Measurements from ENCODE around the gene NCAM2. TPM values are rescaled to one million over a fixed set of nuclear protein-coding genes. Genes with fewer than 3 reads are reported as not detected.

NCAM2 gene
- polyA plus RNA-seq, 1 experiment: 7.7 TPM

GRCh38 chr21:21213297-21213696 lies 215.1 kb downstream of the NCAM2 start:
- no peak for DNase-seq (ENCODE audit: low read depth, low spot score)

GRCh38 chr21:21216047-21216446 lies 217.8 kb downstream of the NCAM2 start:
- H3K27me3 ChIP-seq (ENCODE audit: control insufficient read depth, insufficient read depth, low read length): no peaks in the 10 kb centered on the region
- ChIA-PET CTCF (interaction anchor here (1.1 to 1.3 kb wide), 2 partner anchors 16 to 212 kb away, joined by 3 to 5 read pairs; no protein-coding TSS in a partner anchor), POLR2A (no interaction called here)
- DNase-seq (ENCODE audit: low read depth, low spot score): no peak
- H3K27ac ChIP-seq (ENCODE audit: low read depth, low read length): no peak overlapping the region
- H3K9me3 ChIP-seq (ENCODE audit: control insufficient read depth, insufficient read depth, low read length): no peaks in the 10 kb centered on the region
- no peak overlapping the region for H3K4me3 ChIP-seq (ENCODE audit: low read depth, low read length)
- TF ChIP-seq CTCF (IDR thresholded peaks at IDR 0.05; ENCODE audit: low read depth, low read length): no peak

More at GRCh38 chr21:21213297-21213696, 215.1 kb downstream of the NCAM2 start:
- H3K27me3 ChIP-seq (ENCODE audit: control insufficient read depth, insufficient read depth, low read length): no peaks in the 10 kb centered on the region
- H3K27ac ChIP-seq (ENCODE audit: low read depth, low read length): no peak overlapping the region
- TF ChIP-seq CTCF (IDR thresholded peaks at IDR 0.05; ENCODE audit: low read depth, low read length): no peak
- ChIA-PET CTCF (interaction anchor here (0.6 to 1.5 kb wide), 2 partner anchors 19 to 27 kb away, joined by 3 to 5 read pairs; no protein-coding TSS in a partner anchor), POLR2A (no interaction called here)
- no peaks in the 10 kb centered on the region for H3K9me3 ChIP-seq (ENCODE audit: control insufficient read depth, insufficient read depth, low read length)
- H3K4me3 ChIP-seq (ENCODE audit: low read depth, low read length): no peak overlapping the region

- no peak for DNase-seq (ENCODE audit: low read depth, low spot score)
- ChIA-PET POLR2A (no interaction called here), CTCF (interaction anchor here (0.9 kb wide), 1 partner anchor 194 kb away, joined by 5 read pairs; no protein-coding TSS in a partner anchor)
- no peak overlapping the region for H3K4me3 ChIP-seq (ENCODE audit: low read depth, low read length)
- peaks cover 2% of the 10 kb centered on the region; the same call in 1 of the 2 replicates for H3K9me3 ChIP-seq (ENCODE audit: control insufficient read depth, insufficient read depth, low read length)
- no peak for TF ChIP-seq CTCF (IDR thresholded peaks at IDR 0.05; ENCODE audit: low read depth, low read length)
- no peaks in the 10 kb centered on the region for H3K27me3 ChIP-seq (ENCODE audit: control insufficient read depth, insufficient read depth, low read length)
- H3K27ac ChIP-seq (ENCODE audit: low read depth, low read length): no peak overlapping the region
These were observed 228.3 kb downstream of the NCAM2 start for GRCh38 chr21:21226472-21226871.

- no peaks in the 10 kb centered on the region for H3K9me3 ChIP-seq (ENCODE audit: control insufficient read depth, insufficient read depth, low read length)
- H3K4me3 ChIP-seq (ENCODE audit: low read depth, low read length): no peak overlapping the region
- no peaks in the 10 kb centered on the region for H3K27me3 ChIP-seq (ENCODE audit: control insufficient read depth, insufficient read depth, low read length)
- ChIA-PET CTCF (interaction anchor here (3.2 kb wide), 1 partner anchor 691 kb away, joined by 27 read pairs; no protein-coding TSS in a partner anchor), POLR2A (no interaction called here)
- TF ChIP-seq CTCF (IDR thresholded peaks at IDR 0.05; ENCODE audit: low read depth, low read length): no peak
- no peak overlapping the region for H3K27ac ChIP-seq (ENCODE audit: low read depth, low read length)
- no peak for DNase-seq (ENCODE audit: low read depth, low spot score)
These were observed 232.5 kb downstream of the NCAM2 start for GRCh38 chr21:21230672-21231071.

GRCh38 chr21:21231913-21232312 lies 233.7 kb downstream of the NCAM2 start:
- no peak for TF ChIP-seq CTCF (IDR thresholded peaks at IDR 0.05; ENCODE audit: low read depth, low read length)
- Histone ChIP-seq H3K9me3 (ENCODE audit: control insufficient read depth, insufficient read depth, low read length) (no peaks in the 10 kb centered on the region), H3K27me3 (ENCODE audit: control insufficient read depth, insufficient read depth, low read length) (no peaks in the 10 kb centered on the region), H3K4me3 (ENCODE audit: low read depth, low read length) (no peak overlapping the region), H3K27ac (ENCODE audit: low read depth, low read length) (no peak overlapping the region)
- DNase-seq (ENCODE audit: low read depth, low spot score): no peak
- ChIA-PET POLR2A (interaction anchor here (1.0 kb wide), 1 partner anchor 690 kb away, joined by 3 read pairs; no protein-coding TSS in a partner anchor), CTCF (interaction anchor here (0.7 to 3.2 kb wide), 15 partner anchors 10 to 1560 kb away, joined by 3 to 27 read pairs (median 4); no protein-coding TSS in a partner anchor)
